ENCODE measurements around the gene LPCAT4. TPM values are rescaled to one million over a fixed set of nuclear protein-coding genes. Genes with fewer than 3 reads are reported as not detected.

LPCAT4 gene
- total RNA-seq, 1 donor from 2014 or later = 8.4 TPM

Small RNAs within 50 kb of the gene (small RNA-seq; reads per million reads assigned to genes)
- not detected for gene MIR1233-1 (ENCODE audit: low replicate concordance)
- not detected for gene RF00019 (ENCODE audit: low replicate concordance)

Other genes starting within 250 kb of the LPCAT4 start
- gene KATNBL1, start 157.1 kb downstream of the LPCAT4 start, total RNA-seq = 73.0 TPM
- 86.5 TPM for gene EMC4, start 142.2 kb downstream of the LPCAT4 start, total RNA-seq
- 36.6 TPM for gene SLC12A6, start 29.4 kb downstream of the LPCAT4 start, total RNA-seq
- gene NOP10, start 24.1 kb downstream of the LPCAT4 start, total RNA-seq = 38.1 TPM
- not detected for gene NUTM1, start 23.9 kb downstream of the LPCAT4 start, total RNA-seq
- 28.8 TPM for gene GOLGA8A, start 70.6 kb upstream of the LPCAT4 start, total RNA-seq
- 33.7 TPM for gene GOLGA8B, start 216.5 kb upstream of the LPCAT4 start, total RNA-seq

Measured in temporal lobe (tissue), 2 donors.